HG03378 (cell line): ENCODE data around the gene GRAMD2B.
"Not testable (repeated sequence)": the region's sequence is repeated elsewhere in the genome, so short reads cannot be mapped to it uniquely, and the experiment has no call there.

Source experiments
- ATAC-seq: cut with Tn5 transposase; IDR thresholded peaks from one replicate; pipeline ENCODE4 v1.9.1; 2021; ENCODE audit warnings: mild to moderate bottlenecking, moderate library complexity; ENCODE audit not compliant: unreplicated experiment

GRAMD2B gene

GRCh38 chr5:126422994-126423788 is at the start of gene GRAMD2B:
TSS of gene GRAMD2B (plus strand) at chr5:126423409. CDS start at chr5:126423607, 198 bp downstream.
- ATAC-seq = peak; percentile 84

DNA sequence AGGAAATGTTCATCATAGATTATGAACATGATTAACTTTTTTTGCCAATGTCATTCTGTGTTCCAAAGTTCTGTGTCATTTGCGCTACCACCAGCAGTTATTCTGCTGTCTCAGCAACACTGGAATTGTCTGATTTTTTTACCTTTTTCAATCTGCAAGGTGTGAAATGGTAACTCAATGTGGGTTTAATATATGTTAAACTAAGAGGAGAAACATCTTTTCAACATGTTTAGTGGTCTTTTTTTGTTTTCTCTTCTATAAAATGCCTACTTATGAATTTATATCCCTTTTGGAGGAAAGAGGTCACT is 49.1 kb upstream of the GRAMD2B start:
- ATAC-seq = no peak

GRCh38 chr5:126376443-126376842 is 46.8 kb upstream of the GRAMD2B start:
- no peak for ATAC-seq

DNA sequence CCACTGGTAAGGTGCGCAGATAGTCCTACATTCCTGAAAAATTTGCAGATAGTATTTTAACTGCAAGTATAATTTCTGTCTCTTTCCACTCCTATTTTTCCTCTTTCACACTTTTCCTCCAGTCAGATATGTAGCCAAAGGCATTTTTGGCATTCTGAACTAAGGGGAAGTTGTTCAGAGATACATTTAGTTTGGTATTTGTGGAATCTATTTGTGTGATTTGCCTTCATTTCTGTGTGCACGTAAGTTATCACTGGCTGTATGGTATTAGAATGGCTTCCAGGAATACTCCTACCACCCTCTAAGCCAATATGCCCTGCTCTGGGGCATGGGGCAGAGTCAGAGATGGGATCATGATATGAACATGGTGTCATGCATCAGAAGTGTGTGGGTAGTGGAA is 45.8 kb upstream of the GRAMD2B start:
- ATAC-seq = no peak

- ATAC-seq = not testable (repeated sequence)
Observed at GRCh38 chr5:126380316-126380715, 42.9 kb upstream of the GRAMD2B start.

- no peak for ATAC-seq
Observed at GRCh38 chr5:126383246-126383645, 40.0 kb upstream of the GRAMD2B start.

DNA sequence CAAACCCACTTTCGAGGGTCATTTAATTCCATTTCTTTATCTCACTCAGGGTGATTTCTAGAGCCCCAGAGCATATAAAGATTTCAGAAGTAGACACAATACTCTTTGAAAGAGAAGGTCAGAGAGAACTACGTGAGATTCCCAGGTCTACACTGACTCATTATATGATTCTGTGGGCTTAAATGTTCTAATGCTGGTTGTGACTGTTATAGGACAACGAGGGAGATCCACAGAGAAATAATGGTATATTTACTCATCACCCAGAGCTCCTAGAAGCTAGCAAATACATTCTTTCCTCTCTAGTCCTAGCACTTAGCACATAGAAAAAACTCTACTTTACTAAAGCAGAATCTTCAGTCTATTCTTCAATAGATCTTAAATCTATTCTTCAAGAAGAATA is 39.4 kb upstream of the GRAMD2B start:
- no peak for ATAC-seq

GRCh38 chr5:126384985-126385384 is 38.2 kb upstream of the GRAMD2B start:
- ATAC-seq = no peak

DNA sequence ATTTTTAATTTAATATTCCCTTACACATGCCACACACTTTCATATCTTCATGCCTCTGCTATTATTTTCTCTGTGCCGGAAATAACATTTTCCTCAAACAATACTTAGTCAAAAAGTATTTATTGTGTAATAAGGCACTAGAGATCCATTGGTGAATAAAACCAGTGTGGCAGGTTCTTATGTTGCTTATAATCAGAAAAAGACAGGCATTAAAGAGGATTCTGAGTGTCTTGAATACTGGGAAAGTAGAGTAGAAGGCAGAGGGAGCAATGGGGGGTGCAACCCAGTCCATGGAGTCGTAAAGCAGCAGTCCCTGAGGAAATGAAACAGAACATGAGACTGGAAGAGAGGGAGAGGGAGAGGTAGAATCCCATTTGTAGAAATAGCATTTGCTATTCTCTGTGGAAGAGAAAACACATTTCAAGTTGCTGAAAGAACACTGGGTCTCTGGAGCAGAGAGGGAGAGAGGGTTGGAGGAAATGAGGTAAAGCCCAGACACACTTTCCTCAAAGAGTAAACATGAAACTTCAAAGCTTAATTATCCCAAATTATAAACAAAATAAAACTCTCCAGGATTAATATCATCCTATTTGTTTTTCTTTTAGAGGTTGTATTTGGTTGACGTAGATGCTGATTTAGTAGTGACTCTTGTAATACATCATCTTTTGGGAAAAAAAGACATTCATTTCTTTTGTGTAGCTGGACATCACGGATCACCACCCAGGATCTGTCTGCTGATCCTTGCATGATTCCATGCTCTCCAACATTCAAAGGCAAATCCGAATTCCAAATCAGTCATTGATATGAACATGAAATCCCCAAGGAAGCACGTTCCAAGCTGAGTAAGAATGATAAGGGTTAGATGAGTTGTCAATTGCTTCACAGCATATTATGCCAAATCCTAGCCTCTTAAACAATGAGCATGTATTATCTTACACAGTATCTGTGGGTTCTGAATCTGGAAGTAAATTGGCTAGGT is 37.4 kb upstream of the GRAMD2B start:
- no peak for ATAC-seq

GRCh38 chr5:126389179-126389578 is 34.0 kb upstream of the GRAMD2B start:
- ATAC-seq = no peak

DNA sequence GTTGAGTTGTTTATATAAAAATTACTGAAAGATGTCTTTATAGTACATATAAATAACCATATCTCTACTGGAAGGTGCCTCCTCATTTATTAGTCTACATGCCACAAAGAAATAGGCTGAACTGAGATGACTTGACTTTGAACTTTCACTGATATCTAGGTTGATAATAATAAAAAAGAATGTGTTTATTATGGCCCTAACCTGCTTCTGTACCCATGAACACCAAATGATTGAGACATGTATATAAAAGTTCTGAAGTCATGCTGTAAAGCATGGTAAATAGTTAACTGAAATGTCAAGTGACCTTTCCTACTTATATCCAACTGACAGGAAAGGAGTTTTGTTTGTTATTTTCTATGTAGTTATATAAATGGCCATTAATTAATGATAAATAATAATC is 33.2 kb upstream of the GRAMD2B start:
- ATAC-seq = no peak

- no peak for ATAC-seq
Observed at GRCh38 chr5:126391386-126391785, 31.8 kb upstream of the GRAMD2B start.

- no peak for ATAC-seq
Observed at GRCh38 chr5:126394211-126394788, 28.9 kb upstream of the GRAMD2B start.

- no peak for ATAC-seq
Observed at GRCh38 chr5:126395198-126395597, 28.0 kb upstream of the GRAMD2B start.

- no peak for ATAC-seq
Observed at GRCh38 chr5:126395605-126396004, 27.6 kb upstream of the GRAMD2B start.

- ATAC-seq = peak; percentile 58
Observed at GRCh38 chr5:126396721-126397120, 26.5 kb upstream of the GRAMD2B start.

DNA sequence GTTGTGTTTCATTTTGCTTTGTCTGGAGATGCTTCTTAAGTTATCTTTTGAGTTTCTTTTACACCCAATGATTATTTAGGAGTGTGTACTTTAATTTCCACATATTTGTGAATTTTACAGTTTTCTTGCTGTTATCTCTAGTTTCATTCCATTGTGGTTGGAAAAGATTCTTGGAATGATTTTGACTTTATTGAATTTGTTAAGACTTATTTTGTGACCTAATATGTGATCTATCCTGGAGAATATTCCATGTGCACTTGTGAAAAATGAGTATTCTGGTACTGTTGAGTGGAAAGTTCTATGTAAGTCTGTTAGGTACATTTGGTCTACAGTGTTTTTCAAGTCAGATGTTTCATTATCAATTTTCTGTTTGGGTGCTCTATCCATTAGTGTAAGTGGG is 24.4 kb upstream of the GRAMD2B start:
- ATAC-seq = no peak

- ATAC-seq = no peak
Observed at GRCh38 chr5:126400621-126401251, 22.5 kb upstream of the GRAMD2B start.

DNA sequence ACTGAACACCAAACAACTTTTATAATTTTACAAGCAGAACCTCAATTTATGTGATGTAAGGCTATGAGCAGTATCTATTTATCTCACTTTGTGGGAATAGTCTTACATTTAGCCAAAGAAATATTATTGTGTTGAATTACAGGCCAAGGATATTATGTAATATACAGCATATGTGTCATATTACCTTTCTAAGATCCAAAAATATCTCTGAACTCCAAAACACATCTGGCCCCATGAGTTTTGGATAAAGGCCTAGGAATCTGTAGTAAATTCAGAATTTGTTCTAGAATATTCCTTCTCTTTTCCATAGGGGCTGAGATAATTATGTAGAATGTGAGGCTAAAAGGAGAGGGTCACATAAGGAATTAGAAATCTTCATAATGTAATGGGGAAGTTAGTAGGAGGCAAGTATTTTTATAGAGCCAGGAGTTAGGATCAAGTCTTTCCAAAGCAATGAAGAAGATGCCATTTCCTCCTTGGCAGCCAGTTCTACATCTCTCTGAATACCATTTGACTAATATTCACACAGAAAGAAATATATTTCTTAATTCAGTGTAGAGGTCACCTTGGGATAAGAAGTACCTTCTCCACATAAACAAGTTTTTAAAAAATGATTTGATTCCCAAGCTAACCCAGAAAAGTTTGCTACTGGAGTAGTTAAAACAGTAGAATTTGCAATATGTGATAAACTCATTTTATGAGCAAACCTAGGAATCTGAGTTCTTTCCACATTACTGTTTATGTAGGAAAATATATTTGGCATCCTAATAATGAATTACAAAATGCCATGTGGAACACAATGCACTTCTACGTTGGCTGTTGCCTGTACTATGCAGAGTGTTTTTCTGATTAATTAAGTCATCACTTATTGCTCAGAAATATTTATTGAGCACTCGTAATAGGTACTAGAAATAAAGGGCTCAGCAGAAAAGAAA is 20.3 kb upstream of the GRAMD2B start:
- no peak for ATAC-seq

GRCh38 chr5:126403876-126404275 is 19.3 kb upstream of the GRAMD2B start:
- no peak for ATAC-seq
